Measurements from ENCODE around the gene CHD9. TPM values are rescaled to one million over a fixed set of nuclear protein-coding genes. Genes with fewer than 3 reads are reported as not detected.

Gene CHD9
- total RNA-seq, 1 donor from 2014 or later, result 20.7 TPM

GRCh38 chr16:53103811-53104210, 49.0 kb downstream of the CHD9 start:
- no peak overlapping the region for H3K27ac Mint-ChIP-seq
- DNase-seq, result no peak
- peaks cover 11% of the 10 kb centered on the region for H3K4me1 Mint-ChIP-seq
- H3K27me3 Mint-ChIP-seq, result no peaks in the 10 kb centered on the region
- no peaks in the 10 kb centered on the region for H3K9me3 Mint-ChIP-seq
- H3K4me3 Mint-ChIP-seq, result no peak overlapping the region
- H3K36me3 Mint-ChIP-seq (ENCODE audit: low read depth), result peaks cover 3% of the 10 kb centered on the region
- intact Hi-C loops (cut with micrococcal nuclease), result no loop called here

- no peaks in the 10 kb centered on the region for H3K27me3 Mint-ChIP-seq
- no peaks in the 10 kb centered on the region for H3K9me3 Mint-ChIP-seq
- H3K36me3 Mint-ChIP-seq (ENCODE audit: low read depth), result peaks cover 3% of the 10 kb centered on the region
- no peaks in the 10 kb centered on the region for H3K4me1 Mint-ChIP-seq
- no peak overlapping the region for H3K27ac Mint-ChIP-seq
- DNase-seq, result no peak
- H3K4me3 Mint-ChIP-seq, result no peak overlapping the region
- intact Hi-C loops (cut with micrococcal nuclease), result no loop called here
These were observed 50.8 kb downstream of the CHD9 start for GRCh38 chr16:53105565-53105964.

DNA sequence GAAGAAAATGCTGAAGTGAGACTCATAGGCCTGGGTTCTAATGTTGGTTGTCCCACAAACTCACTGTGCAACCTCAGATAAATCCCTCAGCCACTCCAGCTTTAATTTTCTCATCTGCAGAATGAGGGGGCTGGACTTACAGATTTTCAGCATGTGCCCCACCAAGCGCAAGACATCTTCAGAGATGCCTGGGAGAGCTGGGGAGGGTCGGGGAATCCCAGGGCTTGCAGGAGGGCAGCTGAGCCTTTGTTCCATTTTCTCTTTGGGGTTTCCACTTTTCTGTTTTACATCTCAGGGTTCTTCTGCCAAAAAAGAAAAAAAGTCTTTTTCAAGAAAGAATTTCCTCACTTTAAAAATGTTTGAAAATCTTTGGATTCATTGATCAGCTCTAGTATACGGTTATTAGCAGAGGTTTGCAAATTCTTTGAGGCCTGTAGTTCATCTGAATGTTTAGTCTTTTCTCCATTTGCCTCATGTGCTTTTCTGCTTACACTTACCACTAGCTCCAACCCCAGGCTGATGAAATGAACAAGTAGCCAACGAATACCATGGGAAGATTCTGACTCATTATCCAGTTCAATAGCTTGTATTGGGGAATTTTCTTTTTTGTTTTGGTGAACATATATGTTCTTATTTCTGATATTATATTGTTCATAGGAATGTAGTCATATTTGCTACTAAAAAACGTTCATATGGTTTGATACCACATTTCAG, 56.4 kb downstream of the CHD9 start:
- intact Hi-C loops (cut with micrococcal nuclease), result no loop called here
- Mint-ChIP-seq H3K27me3 (no peaks in the 10 kb centered on the region), H3K27ac (no peak overlapping the region), H3K36me3 (ENCODE audit: low read depth) (no peaks in the 10 kb centered on the region), H3K4me3 (no peak overlapping the region), H3K4me1 (no peaks in the 10 kb centered on the region), H3K9me3 (no peaks in the 10 kb centered on the region)
- no peak for DNase-seq

DNA sequence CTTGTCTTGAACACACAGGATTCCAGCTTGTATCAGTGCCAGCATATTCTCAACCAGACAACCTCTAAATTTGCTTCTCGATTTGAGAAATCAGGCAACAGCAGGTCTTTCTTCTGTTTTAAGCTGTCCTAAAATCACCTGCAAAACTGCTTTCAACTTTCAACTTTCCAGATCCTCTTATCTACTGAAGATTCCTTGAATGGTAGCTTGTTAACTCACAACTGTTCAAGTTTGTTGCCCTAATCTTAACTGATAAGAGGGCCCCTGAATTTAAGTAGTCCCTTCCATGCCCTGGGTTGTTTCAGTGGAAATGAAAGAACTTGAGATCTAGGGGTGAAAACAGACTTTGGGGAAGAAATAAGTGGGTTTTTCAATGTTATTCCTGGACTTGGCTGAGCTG, 57.2 kb downstream of the CHD9 start:
- H3K27ac Mint-ChIP-seq, result no peak overlapping the region
- no peaks in the 10 kb centered on the region for H3K9me3 Mint-ChIP-seq

GRCh38 chr16:53115047-53115446, 60.3 kb downstream of the CHD9 start:
- H3K4me3 Mint-ChIP-seq, result no peak overlapping the region
- intact Hi-C loops (cut with micrococcal nuclease), result no loop called here
- peaks cover 2% of the 10 kb centered on the region for H3K4me1 Mint-ChIP-seq
- no peaks in the 10 kb centered on the region for H3K27me3 Mint-ChIP-seq
- peaks cover 2% of the 10 kb centered on the region for H3K36me3 Mint-ChIP-seq (ENCODE audit: low read depth)
- H3K9me3 Mint-ChIP-seq, result no peaks in the 10 kb centered on the region
- no peak for DNase-seq
- H3K27ac Mint-ChIP-seq, result no peak overlapping the region

More for the DNA sequence above, 57.2 kb downstream of the CHD9 start:
- H3K4me1 Mint-ChIP-seq, result peaks cover 2% of the 10 kb centered on the region
- H3K27me3 Mint-ChIP-seq, result no peaks in the 10 kb centered on the region
- H3K4me3 Mint-ChIP-seq, result no peak overlapping the region
- DNase-seq, result no peak
- intact Hi-C loops (cut with micrococcal nuclease), result no loop called here
- peaks cover 2% of the 10 kb centered on the region for H3K36me3 Mint-ChIP-seq (ENCODE audit: low read depth)

DNA sequence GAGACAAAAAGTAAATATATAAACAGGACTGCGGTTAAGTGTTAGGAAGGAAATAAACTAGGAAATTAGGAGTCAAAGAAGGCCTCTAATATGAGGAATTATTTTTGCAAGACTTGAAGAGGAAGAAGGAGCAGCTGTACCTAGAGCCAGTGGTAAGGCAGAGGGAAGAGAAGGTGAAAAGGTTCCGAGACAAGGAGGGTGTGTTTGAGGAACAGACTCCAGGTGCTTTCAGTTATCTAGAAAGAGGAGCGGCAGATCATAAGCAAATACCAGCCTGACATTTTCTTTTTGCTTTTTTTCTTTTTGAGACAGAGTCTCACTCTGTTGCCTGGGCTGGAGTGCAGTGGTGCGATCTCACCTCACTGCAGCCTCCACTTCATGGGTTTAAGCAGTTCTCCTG, 61.0 kb downstream of the CHD9 start:
- Mint-ChIP-seq H3K9me3 (no peaks in the 10 kb centered on the region), H3K4me3 (no peak overlapping the region), H3K4me1 (peaks cover 2% of the 10 kb centered on the region), H3K27ac (no peak overlapping the region), H3K36me3 (ENCODE audit: low read depth) (peaks cover 2% of the 10 kb centered on the region), H3K27me3 (no peaks in the 10 kb centered on the region)
- no peak for DNase-seq
- intact Hi-C loops (cut with micrococcal nuclease), result no loop called here

DNA sequence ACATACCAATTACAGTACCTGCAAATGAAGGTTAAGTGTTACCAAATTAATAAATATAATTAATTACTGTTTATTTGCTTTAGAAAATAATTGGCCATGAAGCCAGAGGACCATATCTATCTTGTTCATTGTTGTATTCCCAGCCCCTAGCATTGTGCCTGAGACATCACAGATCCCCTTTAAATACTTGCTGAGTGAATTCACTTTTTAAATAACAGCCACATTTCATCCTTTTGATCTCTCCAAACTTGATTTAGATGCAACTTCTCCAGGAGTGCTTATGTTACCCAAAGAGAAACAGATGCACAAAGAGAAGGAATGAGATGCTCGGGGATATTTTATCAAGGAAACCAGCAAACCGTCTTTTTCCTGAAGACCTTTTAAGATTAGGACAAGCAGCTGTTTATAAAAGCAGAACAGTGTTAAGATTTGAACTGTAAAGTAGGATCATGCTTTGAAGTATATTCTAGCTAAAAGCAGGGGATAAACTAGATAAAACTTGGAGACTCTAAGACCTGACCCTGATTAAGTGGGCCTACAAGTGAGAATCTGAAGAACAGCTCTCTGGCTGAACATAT, 66.3 kb downstream of the CHD9 start:
- Mint-ChIP-seq H3K4me1 (peaks cover 2% of the 10 kb centered on the region), H3K27ac (no peak overlapping the region), H3K27me3 (no peaks in the 10 kb centered on the region), H3K9me3 (no peaks in the 10 kb centered on the region), H3K36me3 (ENCODE audit: low read depth) (peaks cover 2% of the 10 kb centered on the region), H3K4me3 (no peak overlapping the region)
- intact Hi-C loops (cut with micrococcal nuclease), result no loop called here
- DNase-seq, result no peak

DNA sequence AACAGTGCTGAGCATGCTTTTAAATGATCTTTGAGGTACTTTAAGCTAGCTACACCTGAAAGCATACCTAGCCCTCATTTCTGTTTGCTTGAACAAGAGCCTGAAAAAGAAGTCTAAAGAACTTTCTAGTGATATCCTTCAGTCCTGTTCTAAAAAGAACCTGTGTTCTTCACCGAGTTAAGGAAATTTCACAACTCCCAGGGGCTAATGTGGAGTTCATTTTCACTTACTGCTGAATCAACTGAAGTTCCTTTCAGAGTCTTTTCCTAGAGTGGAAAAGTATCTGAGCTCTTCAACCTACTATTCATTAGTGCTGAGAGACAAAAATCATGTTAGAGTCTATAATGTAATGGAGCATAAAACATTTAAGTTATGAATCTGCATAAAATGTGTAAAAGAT, 66.9 kb downstream of the CHD9 start:
- Mint-ChIP-seq H3K9me3 (no peaks in the 10 kb centered on the region), H3K36me3 (ENCODE audit: low read depth) (peaks cover 3% of the 10 kb centered on the region), H3K27me3 (no peaks in the 10 kb centered on the region), H3K27ac (no peak overlapping the region), H3K4me3 (no peak overlapping the region), H3K4me1 (no peaks in the 10 kb centered on the region)
- intact Hi-C loops (cut with micrococcal nuclease), result no loop called here
- no peak for DNase-seq

- no peaks in the 10 kb centered on the region for H3K9me3 Mint-ChIP-seq
- no peaks in the 10 kb centered on the region for H3K27me3 Mint-ChIP-seq
- no peak for DNase-seq
- intact Hi-C loops (cut with micrococcal nuclease), result no loop called here
- peaks cover 2% of the 10 kb centered on the region for H3K36me3 Mint-ChIP-seq (ENCODE audit: low read depth)
- H3K4me3 Mint-ChIP-seq, result no peak overlapping the region
- H3K4me1 Mint-ChIP-seq, result peaks cover 2% of the 10 kb centered on the region
- no peak overlapping the region for H3K27ac Mint-ChIP-seq
These were observed 69.0 kb downstream of the CHD9 start for GRCh38 chr16:53123747-53124146.

DNA sequence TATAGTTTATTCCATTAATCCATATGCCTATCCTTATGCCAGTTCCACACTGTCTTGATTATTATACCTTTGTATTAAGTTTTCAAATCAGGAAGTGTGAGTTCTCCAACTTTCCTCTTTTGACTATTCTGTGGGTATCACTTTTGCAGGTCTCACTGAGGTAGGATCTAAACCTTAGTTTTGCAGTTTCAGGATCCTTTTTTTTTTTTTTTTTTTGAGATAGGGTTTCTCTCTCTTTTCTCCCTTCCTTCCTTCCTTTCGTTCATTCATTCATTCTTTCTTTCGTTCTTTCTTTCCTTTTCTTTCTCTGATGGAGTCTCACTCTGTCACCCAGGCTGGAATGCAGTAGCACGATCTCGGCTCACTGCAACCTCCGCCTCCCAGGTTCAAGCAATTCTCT, 71.6 kb downstream of the CHD9 start:
- Mint-ChIP-seq H3K9me3 (no peaks in the 10 kb centered on the region), H3K4me3 (no peak overlapping the region), H3K27ac (no peak overlapping the region), H3K27me3 (no peaks in the 10 kb centered on the region), H3K4me1 (peaks cover 6% of the 10 kb centered on the region), H3K36me3 (ENCODE audit: low read depth) (peaks cover 2% of the 10 kb centered on the region)
- DNase-seq, result no peak
- intact Hi-C loops (cut with micrococcal nuclease), result no loop called here

- peaks cover 3% of the 10 kb centered on the region for H3K36me3 Mint-ChIP-seq (ENCODE audit: low read depth)
- H3K27ac Mint-ChIP-seq, result peak overlapping the region; percentile 52
- intact Hi-C loops (cut with micrococcal nuclease), result loop anchor here (1.0 to 2.0 kb wide), 5 partner anchors 30 to 381 kb away; partner anchors contain the start of genes CHD9 and RBL2
- H3K4me3 Mint-ChIP-seq, result peak overlapping the region; percentile 86
- H3K9me3 Mint-ChIP-seq, result no peaks in the 10 kb centered on the region
- H3K27me3 Mint-ChIP-seq, result no peaks in the 10 kb centered on the region
- peaks cover 8% of the 10 kb centered on the region for H3K4me1 Mint-ChIP-seq
- DNase-seq, result no peak
These were observed 74.7 kb downstream of the CHD9 start for GRCh38 chr16:53129281-53130158.

- Mint-ChIP-seq H3K27me3 (no peaks in the 10 kb centered on the region), H3K27ac (peak overlapping the region; percentile 77), H3K4me3 (peak overlapping the region; percentile 86), H3K9me3 (no peaks in the 10 kb centered on the region), H3K4me1 (peaks cover 8% of the 10 kb centered on the region), H3K36me3 (ENCODE audit: low read depth) (peaks cover 3% of the 10 kb centered on the region)
- peak; percentile 98 for DNase-seq
- intact Hi-C loops (cut with micrococcal nuclease), result loop anchor here (1.0 to 2.0 kb wide), 5 partner anchors 68 to 380 kb away; partner anchors contain the start of genes AKTIP, CHD9 and RBL2
These were observed 75.6 kb downstream of the CHD9 start for GRCh38 chr16:53130159-53131049.

- H3K27me3 Mint-ChIP-seq, result no peaks in the 10 kb centered on the region
- no peak overlapping the region for H3K27ac Mint-ChIP-seq
- peaks cover 3% of the 10 kb centered on the region for H3K36me3 Mint-ChIP-seq (ENCODE audit: low read depth)
- peaks cover 8% of the 10 kb centered on the region for H3K4me1 Mint-ChIP-seq
- intact Hi-C loops (cut with micrococcal nuclease), result loop anchor here (1.0 to 2.0 kb wide), 4 partner anchors 68 to 380 kb away; partner anchors contain the start of genes AKTIP and RBL2
- peak overlapping the region; percentile 77 for H3K4me3 Mint-ChIP-seq
- no peak for DNase-seq
- H3K9me3 Mint-ChIP-seq, result no peaks in the 10 kb centered on the region
These were observed 76.2 kb downstream of the CHD9 start for GRCh38 chr16:53131050-53131362.
